ENCODE measurements around the gene PRKCE. TPM values are rescaled to one million over a fixed set of nuclear protein-coding genes. Genes with fewer than 3 reads are reported as not detected.

The PRKCE gene
- total and polyA plus RNA-seq, 7 donors, result 3.0 to 22.8 (median 16.1) TPM

DNA sequence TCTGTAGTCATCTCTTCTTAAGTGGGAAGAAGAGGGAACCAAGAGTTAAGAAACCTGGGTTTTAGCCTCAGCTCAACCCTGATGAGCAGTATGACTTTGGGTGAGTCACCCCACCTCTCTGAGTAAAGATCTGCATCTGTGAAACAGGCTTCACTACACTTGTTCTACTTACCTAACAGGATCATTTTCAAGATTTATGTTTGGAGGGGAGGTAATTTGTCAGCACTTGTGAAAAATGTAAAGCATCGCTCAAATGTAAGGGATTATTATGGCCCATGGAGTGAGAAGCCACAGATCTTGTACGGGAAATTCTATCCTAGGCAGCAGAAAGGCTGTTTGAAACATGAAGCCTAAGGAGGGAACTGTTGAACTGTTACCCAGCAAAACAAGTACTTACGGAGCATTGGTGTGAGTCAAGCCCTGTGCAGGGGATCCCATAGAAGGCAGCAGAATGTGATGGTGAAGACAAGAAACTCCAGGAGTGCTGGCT lies 160.6 kb downstream of the PRKCE start:
- ATAC-seq (peak; percentile 73 to 84 (median 76)), DNase-seq (no peak)
- WGBS, 3 donors, result 29 to 66% (median 40%) methylated on average over 3 of the region's 3 CpGs
- TF ChIP-seq, protein P1, sequence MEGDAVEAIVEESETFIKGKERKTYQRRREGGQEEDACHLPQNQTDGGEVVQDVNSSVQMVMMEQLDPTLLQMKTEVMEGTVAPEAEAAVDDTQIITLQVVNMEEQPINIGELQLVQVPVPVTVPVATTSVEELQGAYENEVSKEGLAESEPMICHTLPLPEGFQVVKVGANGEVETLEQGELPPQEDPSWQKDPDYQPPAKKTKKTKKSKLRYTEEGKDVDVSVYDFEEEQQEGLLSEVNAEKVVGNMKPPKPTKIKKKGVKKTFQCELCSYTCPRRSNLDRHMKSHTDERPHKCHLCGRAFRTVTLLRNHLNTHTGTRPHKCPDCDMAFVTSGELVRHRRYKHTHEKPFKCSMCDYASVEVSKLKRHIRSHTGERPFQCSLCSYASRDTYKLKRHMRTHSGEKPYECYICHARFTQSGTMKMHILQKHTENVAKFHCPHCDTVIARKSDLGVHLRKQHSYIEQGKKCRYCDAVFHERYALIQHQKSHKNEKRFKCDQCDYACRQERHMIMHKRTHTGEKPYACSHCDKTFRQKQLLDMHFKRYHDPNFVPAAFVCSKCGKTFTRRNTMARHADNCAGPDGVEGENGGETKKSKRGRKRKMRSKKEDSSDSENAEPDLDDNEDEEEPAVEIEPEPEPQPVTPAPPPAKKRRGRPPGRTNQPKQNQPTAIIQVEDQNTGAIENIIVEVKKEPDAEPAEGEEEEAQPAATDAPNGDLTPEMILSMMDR (IDR thresholded peaks at IDR 0.05), result no peak
- no peaks in the 10 kb centered on the region for H3K36me3 ChIP-seq (ENCODE audit: insufficient read depth in 1 of 2, low read depth in 1 of 2)
- intact Hi-C loops (cut with DNase I), result no loop called here
- H3K27me3 ChIP-seq (ENCODE audit: insufficient read depth in 3 of 3, low read length in 2 of 3), result no peaks in the 10 kb centered on the region
- no peak overlapping the region for H3K4me3 ChIP-seq
- no peaks in the 10 kb centered on the region for H3K9me3 ChIP-seq
- H3K27ac ChIP-seq, result peak overlapping the region; percentile 11
- H3K4me1 ChIP-seq, result peaks cover 34% of the 10 kb centered on the region

DNA sequence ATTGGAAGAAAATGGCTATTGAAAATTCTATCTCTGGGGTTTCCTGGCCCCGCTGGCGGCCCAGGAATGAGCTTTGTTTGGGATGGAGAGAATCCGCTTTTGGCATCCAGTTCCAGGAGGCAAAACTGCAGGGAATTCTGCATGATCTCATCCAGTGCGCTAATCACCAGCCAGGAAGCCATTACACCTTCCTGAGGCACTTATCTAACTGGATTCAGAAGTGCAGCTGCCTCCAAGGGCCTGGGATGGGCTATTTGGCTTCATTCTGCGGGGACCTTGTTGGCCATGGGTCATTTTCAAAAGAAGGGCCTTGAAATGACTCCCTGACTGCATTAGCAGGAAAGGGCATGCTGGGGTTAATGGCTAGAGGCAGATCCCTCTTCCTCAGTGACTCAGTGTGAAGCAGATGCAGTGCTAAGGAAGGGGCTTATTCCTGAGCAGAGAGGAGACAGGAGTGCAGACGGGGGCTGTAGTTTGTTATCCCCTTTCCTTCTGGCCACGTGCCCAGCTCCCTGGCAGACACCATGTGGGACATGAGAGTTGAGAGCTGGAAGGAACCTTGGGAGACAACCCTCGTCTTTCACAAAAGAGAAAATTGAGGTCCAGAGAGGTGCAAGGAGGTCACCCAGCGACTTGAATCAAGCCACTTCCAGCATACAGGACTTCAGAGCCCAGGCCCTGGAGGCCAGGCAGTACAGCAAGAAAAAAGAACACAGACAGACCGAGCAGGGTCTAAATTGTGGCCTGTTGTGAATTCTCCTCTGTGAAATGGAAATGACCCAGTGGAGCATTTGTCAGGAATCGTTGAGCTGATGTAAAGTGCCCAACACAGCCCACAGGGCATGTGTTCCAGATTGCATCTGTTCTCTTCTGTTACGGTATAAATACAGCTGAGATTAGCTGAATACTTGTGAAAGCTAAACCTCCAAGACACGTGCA lies 161.8 kb downstream of the PRKCE start:
- 47 to 67% (median 54%) methylated on average over 13 of the region's 13 CpGs for WGBS, 3 donors
- TF ChIP-seq, protein P1 (IDR thresholded peaks at IDR 0.05), result no peak
- DNase-seq, result peak in 1 of 2 donors; percentile 32
- Histone ChIP-seq H3K36me3 (ENCODE audit: insufficient read depth in 1 of 2, low read depth in 1 of 2) (no peaks in the 10 kb centered on the region), H3K27ac (peak overlapping the region; percentile 63), H3K27me3 (ENCODE audit: insufficient read depth in 3 of 3, low read length in 2 of 3) (no peaks in the 10 kb centered on the region), H3K4me3 (no peak overlapping the region), H3K9me3 (no peaks in the 10 kb centered on the region), H3K4me1 (peaks cover 34% of the 10 kb centered on the region)
- intact Hi-C loops (cut with DNase I), result no loop called here
- peak; percentile 13 to 35 (median 24) for ATAC-seq

DNA sequence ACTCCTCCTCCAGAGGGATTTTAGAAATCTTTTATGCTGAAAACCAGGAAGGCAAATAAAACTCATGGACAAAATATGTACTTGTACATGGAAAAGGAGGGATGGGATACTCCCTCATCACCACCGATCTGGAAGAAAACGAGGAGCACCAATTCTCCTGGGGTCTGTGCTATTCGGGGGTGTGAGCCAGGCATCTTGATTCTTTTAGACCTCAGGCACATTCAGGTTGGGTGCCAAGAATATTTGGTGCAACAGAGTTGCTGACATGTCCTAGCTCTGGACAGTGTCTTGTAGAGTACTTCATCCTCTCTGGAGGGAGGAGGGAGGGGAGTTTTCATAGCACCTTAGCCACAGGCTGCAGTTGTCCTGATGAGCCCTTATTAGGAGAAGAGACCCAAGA lies 163.0 kb downstream of the PRKCE start:
- Histone ChIP-seq H3K36me3 (ENCODE audit: insufficient read depth in 1 of 2, low read depth in 1 of 2) (no peaks in the 10 kb centered on the region), H3K4me3 (no peak overlapping the region), H3K27ac (no peak overlapping the region), H3K4me1 (peaks cover 34% of the 10 kb centered on the region), H3K9me3 (no peaks in the 10 kb centered on the region), H3K27me3 (ENCODE audit: insufficient read depth in 3 of 3, low read length in 2 of 3) (no peaks in the 10 kb centered on the region)
- intact Hi-C loops (cut with DNase I), result no loop called here
- peak in 3 of 4 donors; percentile 24 to 35 (median 25) for ATAC-seq
- 47 to 66% (median 53%) methylated on average over 3 of the region's 3 CpGs for WGBS, 3 donors
- no peak for DNase-seq
- TF ChIP-seq, protein P1 (IDR thresholded peaks at IDR 0.05), result no peak

DNA sequence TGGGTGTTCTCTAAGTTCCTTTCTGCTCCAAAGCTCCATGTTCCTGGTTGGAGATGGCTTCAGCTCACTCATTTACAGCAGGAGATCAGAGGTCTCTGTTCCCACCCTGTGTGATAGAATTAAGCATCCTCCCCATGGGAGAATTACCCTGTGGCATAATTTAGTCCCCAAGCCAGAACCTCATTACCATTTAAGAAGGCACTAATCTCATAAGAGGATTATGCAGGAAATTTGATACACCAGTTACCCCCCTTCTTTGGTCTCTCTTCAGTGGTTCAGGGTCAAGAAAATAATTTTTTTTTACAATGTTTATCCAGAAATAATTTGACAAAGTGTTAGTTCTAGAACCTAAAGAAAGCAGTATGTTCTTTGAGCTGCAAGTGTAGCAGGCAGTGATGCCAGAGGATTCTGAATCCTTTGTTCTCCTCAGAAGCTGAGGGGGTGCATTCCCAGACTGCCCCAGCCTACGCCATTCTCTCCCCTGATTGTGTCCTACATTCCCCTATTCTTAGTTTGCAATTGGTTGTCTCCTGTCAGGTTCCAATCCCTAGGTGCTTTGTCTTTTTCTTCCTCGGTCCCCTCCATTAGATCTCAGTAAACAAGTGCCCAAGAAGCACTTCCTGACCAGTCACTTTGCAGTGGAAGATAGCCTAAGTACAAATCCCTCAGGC lies 163.6 kb downstream of the PRKCE start:
- H3K4me3 ChIP-seq, result no peak overlapping the region
- intact Hi-C loops (cut with DNase I), result no loop called here
- TF ChIP-seq, protein P1 (IDR thresholded peaks at IDR 0.05), result no peak
- H3K27ac ChIP-seq, result no peak overlapping the region
- no peaks in the 10 kb centered on the region for H3K27me3 ChIP-seq (ENCODE audit: insufficient read depth in 3 of 3, low read length in 2 of 3)
- peaks cover 34% of the 10 kb centered on the region for H3K4me1 ChIP-seq
- WGBS, 3 donors, result 88 to 92% (median 91%) methylated on average over 2 of the region's 2 CpGs
- H3K36me3 ChIP-seq (ENCODE audit: insufficient read depth in 1 of 2, low read depth in 1 of 2), result no peaks in the 10 kb centered on the region
- H3K9me3 ChIP-seq, result no peaks in the 10 kb centered on the region
- no peak for ATAC-seq
- DNase-seq, result no peak

All from psoas muscle (tissue), 8 donors.